Measurements from ENCODE around the gene RHBG.

DNA sequence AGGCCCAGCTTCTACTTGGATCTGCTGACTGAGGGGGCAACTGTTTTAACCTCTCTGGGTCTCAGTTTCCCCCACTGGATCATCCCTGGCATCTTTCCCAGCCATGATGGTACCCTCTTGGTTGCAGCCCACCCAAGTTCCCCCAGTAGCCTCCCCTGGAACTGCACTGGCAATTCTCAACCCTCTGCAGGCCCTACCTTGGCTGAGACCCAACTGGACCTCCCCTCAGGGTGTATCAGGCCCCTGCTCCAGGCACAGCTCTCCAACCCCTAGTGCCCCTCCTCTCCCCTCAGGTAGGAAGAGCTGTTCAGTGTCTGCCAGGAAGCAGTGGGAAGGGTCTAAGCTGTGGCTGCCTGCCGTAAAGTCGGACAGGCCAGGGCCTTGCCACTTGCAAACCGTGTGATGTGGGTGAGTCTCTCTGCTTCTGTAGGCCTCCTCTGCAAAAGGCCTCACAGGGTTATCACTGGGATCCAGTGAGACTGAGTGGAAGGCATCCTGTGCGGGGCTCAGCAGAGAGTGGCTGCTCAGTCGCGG lies 32.1 kb downstream of the RHBG start:
- no peak for TF ChIP-seq EZH2 (IDR thresholded peaks at IDR 0.05; ENCODE audit: low read depth)
- TF ChIP-seq, protein P1, sequence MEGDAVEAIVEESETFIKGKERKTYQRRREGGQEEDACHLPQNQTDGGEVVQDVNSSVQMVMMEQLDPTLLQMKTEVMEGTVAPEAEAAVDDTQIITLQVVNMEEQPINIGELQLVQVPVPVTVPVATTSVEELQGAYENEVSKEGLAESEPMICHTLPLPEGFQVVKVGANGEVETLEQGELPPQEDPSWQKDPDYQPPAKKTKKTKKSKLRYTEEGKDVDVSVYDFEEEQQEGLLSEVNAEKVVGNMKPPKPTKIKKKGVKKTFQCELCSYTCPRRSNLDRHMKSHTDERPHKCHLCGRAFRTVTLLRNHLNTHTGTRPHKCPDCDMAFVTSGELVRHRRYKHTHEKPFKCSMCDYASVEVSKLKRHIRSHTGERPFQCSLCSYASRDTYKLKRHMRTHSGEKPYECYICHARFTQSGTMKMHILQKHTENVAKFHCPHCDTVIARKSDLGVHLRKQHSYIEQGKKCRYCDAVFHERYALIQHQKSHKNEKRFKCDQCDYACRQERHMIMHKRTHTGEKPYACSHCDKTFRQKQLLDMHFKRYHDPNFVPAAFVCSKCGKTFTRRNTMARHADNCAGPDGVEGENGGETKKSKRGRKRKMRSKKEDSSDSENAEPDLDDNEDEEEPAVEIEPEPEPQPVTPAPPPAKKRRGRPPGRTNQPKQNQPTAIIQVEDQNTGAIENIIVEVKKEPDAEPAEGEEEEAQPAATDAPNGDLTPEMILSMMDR (conservative IDR thresholded peaks at IDR 0.05): no peak
